ENCODE measurements around the gene PDE9A.

PDE9A gene

GRCh38 chr21:42644223-42645208, 8.9 kb upstream of the PDE9A start:
- FAIRE-seq = no peak

- FAIRE-seq = no peak
These were observed 8.0 kb upstream of the PDE9A start for GRCh38 chr21:42645211-42646075.

- FAIRE-seq = no peak
These were observed 7.2 kb upstream of the PDE9A start for GRCh38 chr21:42646076-42646825.

- no peak for FAIRE-seq
These were observed 6.6 kb upstream of the PDE9A start for GRCh38 chr21:42646836-42647235.

GRCh38 chr21:42648606-42649005, 4.8 kb upstream of the PDE9A start:
- no peak for FAIRE-seq

GRCh38 chr21:42649122-42650032, 4.0 kb upstream of the PDE9A start:
- FAIRE-seq = no peak

- FAIRE-seq = no peak
These were observed 3.4 kb upstream of the PDE9A start for GRCh38 chr21:42650033-42650370.

- no peak for FAIRE-seq
These were observed 2.7 kb upstream of the PDE9A start for GRCh38 chr21:42650441-42651421.

GRCh38 chr21:42651515-42652401, 1.7 kb upstream of the PDE9A start:
- no peak for FAIRE-seq

GRCh38 chr21:42652527-42653230, 742 bp upstream of the PDE9A start:
- FAIRE-seq = no peak

GRCh38 chr21:42654179-42654912, 925 bp downstream of the PDE9A start:
- no peak for FAIRE-seq

- FAIRE-seq = no peak
These were observed 1.7 kb downstream of the PDE9A start for GRCh38 chr21:42654913-42655795.

- FAIRE-seq = no peak
These were observed 2.7 kb downstream of the PDE9A start for GRCh38 chr21:42655796-42656770.

- FAIRE-seq = no peak
These were observed 3.5 kb downstream of the PDE9A start for GRCh38 chr21:42656872-42657271.

- no peak for FAIRE-seq
These were observed 4.4 kb downstream of the PDE9A start for GRCh38 chr21:42657676-42658319.

Measured in islet of Langerhans (tissue), 1 donor.